GM19397 (cell line): Measurements from ENCODE around the gene GOLGA6D.
"Not testable (repeated sequence)": the region's sequence is repeated elsewhere in the genome, so short reads cannot be mapped to it uniquely, and the experiment has no call there.

Source experiments
- ATAC-seq: cut with Tn5 transposase; IDR thresholded peaks from one replicate; pipeline ENCODE4 v1.9.1; 2021; ENCODE audit warnings: mild to moderate bottlenecking, moderate library complexity; ENCODE audit not compliant: unreplicated experiment

The GOLGA6D gene

DNA sequence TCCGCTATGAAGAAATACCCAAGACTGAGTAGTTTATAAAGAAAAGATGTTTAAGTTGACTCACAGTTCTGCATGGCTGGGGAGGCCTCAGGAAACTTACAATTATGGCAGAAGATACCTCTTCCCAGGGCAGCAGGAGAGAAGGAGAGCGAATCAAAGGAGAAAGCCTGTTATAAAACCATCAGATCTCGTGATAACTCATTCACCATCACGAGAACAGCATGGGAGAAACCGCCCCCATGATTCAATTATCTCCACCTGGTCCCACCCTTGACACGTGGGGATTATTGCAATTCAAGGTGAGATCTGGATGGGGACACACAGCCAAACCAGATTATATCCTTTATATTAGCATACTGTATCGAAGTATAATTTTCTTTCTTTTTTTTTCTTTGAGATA lies 49.5 kb downstream of the GOLGA6D start:
- ATAC-seq, result not testable (repeated sequence)

DNA sequence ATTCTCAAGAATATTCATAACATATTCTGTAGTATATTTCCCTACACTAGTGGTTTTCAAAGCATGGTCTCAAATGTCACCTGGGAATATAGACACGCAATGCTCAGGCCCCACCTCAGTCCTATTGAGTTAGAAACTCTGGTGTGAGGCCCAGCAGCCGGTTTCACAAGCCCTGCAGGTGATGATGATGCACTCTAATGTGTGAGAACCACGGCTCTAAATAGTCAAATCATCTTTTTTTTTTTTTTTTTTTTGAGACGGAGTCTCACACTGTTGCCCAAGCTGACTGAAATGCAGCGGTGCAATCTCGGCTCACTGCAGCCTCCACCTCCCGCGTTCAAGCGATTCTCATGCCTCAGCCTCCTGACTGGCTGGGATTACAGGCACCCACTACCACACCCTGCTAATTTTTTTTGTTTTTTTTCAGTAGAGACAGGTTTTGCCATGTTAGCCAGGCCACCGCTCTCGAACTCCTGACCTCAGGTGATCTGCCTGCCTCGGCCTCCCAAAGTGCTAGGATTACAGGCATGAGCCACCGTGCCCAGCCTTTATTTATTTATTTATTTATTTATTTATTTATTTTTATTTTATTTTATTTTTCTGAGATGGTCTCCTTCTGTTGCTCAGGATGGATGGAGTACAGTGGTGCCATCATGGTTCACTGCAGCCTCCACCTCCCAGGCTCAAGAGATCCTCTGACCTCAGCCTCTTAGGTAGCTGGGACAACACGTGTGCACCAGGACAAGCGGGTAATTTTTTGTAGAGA lies 51.2 kb downstream of the GOLGA6D start:
- ATAC-seq, result not testable (repeated sequence)

- ATAC-seq, result no peak
Measured at GRCh38 chr15:75335313-75335704, 52.7 kb downstream of the GOLGA6D start.

DNA sequence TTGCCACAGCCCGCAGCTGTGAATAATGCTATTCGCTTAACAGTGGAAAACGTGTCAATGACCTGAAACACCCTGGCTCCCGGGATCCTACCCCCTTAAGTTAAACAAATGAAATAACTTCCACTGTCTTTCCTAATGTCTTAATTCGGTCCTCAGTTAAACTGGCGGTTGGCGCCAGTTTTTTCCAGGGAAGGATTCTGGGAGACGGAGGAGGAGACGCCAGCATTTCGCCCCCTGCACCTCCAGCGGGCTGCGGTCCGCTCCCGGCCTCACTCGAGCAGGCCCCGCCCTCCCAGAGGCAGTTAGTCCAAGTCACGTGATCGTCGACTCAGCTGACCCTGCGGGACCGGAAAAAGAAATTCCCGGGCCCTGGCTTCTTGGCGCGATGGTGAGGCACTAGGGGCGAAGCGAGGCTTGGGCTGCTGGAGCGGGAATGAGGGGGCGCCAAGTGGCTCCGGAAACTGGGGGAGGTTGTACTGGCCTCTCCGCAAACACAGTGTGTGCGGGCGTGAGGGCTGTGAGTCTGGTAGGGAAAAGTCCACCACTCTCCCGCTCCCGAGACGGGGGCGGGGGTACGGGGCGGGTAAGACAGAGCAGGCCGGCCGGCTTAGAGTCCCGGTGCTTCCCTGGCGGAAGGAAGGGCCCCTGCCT lies 53.2 kb downstream of the GOLGA6D start, which contains the start of gene COMMD4:
Gene COMMD4, plus strand, starts transcription at position 359 of the 651 bp plus-strand sequence. Its CDS starts 27 bp downstream, at position 386.
- peak; percentile 57 for ATAC-seq

- no peak for ATAC-seq
Measured at GRCh38 chr15:75338661-75339240, 56.1 kb downstream of the GOLGA6D start.

DNA sequence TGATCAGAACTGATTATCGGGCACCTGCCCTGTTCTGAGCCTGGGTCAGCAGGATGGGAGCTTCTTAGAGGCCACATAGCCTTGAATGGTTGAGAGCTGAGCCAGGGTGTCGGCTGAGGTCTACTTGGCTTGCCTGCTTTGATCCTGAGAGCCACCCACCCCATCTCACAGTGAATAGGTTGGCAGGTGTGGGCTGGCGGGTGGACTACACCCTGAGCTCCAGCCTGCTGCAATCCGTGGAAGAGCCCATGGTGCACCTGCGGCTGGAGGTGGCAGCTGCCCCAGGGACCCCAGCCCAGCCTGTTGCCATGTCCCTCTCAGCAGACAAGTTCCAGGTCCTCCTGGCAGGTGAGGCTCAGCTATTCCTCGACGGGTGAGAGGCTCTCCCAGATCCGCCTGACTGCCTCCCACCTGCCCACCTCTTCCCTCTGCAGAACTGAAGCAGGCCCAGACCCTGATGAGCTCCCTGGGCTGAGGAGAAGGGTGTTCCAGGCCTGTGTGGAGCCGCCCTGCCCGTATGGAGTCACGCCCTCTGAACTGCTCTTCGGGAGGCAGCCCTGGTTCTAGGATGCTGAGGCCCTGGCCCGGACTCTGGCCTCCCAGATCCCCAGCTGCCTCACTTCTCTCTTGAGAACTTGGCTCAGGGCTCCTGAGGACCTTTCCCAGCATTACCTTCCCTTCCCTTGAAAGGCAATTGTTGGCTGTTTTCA lies 57.1 kb downstream of the GOLGA6D start:
- no peak for ATAC-seq

DNA sequence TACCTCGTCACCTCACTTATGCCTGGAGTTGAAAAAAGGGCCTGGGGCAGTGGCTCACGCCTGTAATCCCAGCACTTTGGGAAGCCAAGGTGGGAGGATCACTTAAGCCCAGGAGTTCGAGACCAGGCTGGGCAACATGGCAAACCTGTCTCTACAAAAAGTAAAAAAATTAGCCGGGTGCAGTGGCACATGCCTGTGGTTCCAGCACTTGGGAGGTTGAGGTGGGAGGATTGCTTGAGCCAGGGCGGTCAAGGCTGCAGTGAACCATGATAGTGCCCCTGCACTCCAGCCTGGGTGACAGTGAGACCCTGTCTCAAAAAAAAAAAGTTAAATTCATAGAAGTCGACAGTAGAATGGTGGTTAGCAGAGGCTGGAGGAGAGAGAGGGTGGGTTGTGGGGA lies 59.6 kb downstream of the GOLGA6D start:
- no peak for ATAC-seq

- not testable (repeated sequence) for ATAC-seq
Measured at GRCh38 chr15:75343953-75344352, 61.3 kb downstream of the GOLGA6D start.
